ENCODE results near the gene CAGE1. TPM values are rescaled to one million over a fixed set of nuclear protein-coding genes. Genes with fewer than 3 reads are reported as not detected.

Gene CAGE1
- total and polyA plus RNA-seq, 10 of the 15 experiments (the other 5 are each of a cell fraction or from before 2014, with no cell fraction given): 0.03 to 0.42 (median 0.08) TPM; not detected in 3

DNA sequence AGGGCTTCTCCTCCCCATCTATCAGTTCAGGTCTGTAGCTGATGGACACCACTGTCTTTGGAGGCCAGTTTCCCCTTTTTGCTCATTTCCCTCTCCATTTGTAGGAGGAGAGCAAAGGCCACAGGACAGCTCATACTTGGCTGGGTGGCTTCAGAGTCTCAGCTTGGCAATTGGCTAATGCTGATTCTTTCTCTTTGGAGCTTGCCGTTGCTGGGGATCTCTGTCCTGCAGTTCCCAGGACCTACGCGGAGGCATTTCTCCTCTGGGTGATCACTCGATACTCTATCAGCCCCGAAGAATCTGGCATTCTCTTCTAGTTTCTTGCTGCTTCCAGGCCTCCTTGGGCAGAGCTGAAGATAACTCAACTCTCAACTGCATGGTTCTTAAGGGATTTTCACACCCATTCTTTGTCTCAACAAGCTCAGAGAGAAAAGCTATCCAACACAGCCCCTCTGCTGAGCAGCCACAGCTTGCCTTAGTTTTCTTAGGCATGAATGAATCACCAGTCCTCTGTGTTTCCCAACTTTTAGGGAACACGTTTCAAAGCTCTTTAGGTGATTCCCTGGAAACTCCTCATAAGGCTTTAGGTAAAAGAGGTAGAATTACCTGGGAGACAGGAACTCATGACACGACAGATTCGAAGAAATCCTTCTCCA lies 57.3 kb downstream of the CAGE1 start:
- RAD21 ChIA-PET (ENCODE audit: unreplicated experiment): interaction anchor here (0.7 to 1.2 kb wide), 2 partner anchors 12 to 58 kb away, joined by 3 read pairs; no protein-coding TSS in a partner anchor
- in situ Hi-C loops (cut with MboI) (no loop called here), intact Hi-C loops (cut with micrococcal nuclease; ENCODE audit: unreplicated experiment) (no loop called here)
- no TSS peak for BruUV-seq (replicated peaks)
- Histone ChIP-seq H3K4me3 (no peak overlapping the region), H3K27me3 (replicated peaks in 1 of 2; ENCODE audit: control insufficient read depth in 2 of 2, insufficient read depth in 2 of 2, low read length in 1 of 2) (no peaks in the 10 kb centered on the region; a peak in 1 of 4 replicates), H3K9ac (ENCODE audit: control insufficient read depth, insufficient read depth, low read length) (no peak overlapping the region), H3K27ac (ENCODE audit: control insufficient read depth, insufficient read depth) (no peak overlapping the region), H3K4me2 (ENCODE audit: control insufficient read depth, insufficient read depth) (no peak overlapping the region), H3K79me2 (ENCODE audit: control insufficient read depth, insufficient read depth, low read length) (no peaks in the 10 kb centered on the region), H3K4me1 (ENCODE audit: control insufficient read depth, insufficient read depth, low read length) (no peaks in the 10 kb centered on the region), H3K9me3 (replicated peaks; ENCODE audit: control insufficient read depth, insufficient read depth, low read length) (no peaks in the 10 kb centered on the region), H4K20me1 (ENCODE audit: control insufficient read depth, insufficient read depth) (no peaks in the 10 kb centered on the region), H3K36me3 (ENCODE audit: control insufficient read depth in 2 of 2, insufficient read depth in 2 of 2, low read length in 1 of 2) (no peaks in the 10 kb centered on the region), H2AFZ (ENCODE audit: control insufficient read depth, low read depth, low read length) (no peak overlapping the region)
- FAIRE-seq: no peak
- DNase-seq (ENCODE audit: low read depth, low spot score): no peak
- 70% methylated on average over 8 of the region's 8 CpGs for WGBS (ENCODE audit: insufficient coverage, insufficient replicate concordance, low lambda C conversion rate, missing lambda C conversion rate)
- ATAC-seq: no peak
- SMC1A ChIA-PET (ENCODE audit: uncharacterized antibody, unreplicated experiment): interaction anchor here (0.8 to 0.9 kb wide), 2 partner anchors 55 to 56 kb away, joined by 3 read pairs; no protein-coding TSS in a partner anchor
- TF ChIP-seq, protein P1, sequence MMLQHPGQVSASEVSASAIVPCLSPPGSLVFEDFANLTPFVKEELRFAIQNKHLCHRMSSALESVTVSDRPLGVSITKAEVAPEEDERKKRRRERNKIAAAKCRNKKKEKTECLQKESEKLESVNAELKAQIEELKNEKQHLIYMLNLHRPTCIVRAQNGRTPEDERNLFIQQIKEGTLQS (IDR thresholded peaks at IDR 0.05; ENCODE audit: borderline replicate concordance, extremely low read depth, low read depth, low read length): no peak
- TF ChIP-seq RB1 (IDR thresholded peaks at IDR 0.05; ENCODE audit: borderline replicate concordance): no peak
- POLR2A ChIA-PET: interaction anchor here (0.6 to 1.4 kb wide), 3 partner anchors 24 to 676 kb away, joined by 3 to 4 read pairs (median 3); no protein-coding TSS in a partner anchor
- CTCF ChIA-PET: interaction anchor here (0.6 to 1.4 kb wide), 6 partner anchors 16 to 655 kb away, joined by 3 to 4 read pairs (median 3); partner anchors contain the start of genes CAGE1 and RIOK1

DNA sequence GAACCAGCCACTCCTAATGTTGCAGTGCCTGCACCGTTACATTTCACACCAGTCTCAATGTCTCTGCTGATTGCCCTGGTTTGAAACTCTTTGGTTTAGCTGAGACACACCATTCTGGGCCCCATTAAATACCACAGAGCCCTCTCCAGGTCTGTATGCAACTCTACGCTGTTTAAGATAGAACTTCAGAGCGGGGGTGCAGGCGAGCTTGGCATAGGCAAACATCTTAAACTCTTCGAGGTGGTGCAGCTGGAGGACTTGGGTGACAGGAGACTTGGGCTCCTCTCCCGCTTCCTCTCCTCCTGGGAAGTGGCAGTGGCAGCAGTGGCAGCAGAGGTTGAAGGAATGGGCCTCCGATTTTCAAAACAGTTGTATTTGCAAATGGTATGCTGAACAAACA lies 58.1 kb downstream of the CAGE1 start:
- Histone ChIP-seq H3K4me2 (ENCODE audit: control insufficient read depth, insufficient read depth) (no peak overlapping the region), H3K36me3 (ENCODE audit: control insufficient read depth in 2 of 2, insufficient read depth in 2 of 2, low read length in 1 of 2) (no peaks in the 10 kb centered on the region), H3K9me3 (replicated peaks; ENCODE audit: control insufficient read depth, insufficient read depth, low read length) (no peaks in the 10 kb centered on the region), H3K79me2 (ENCODE audit: control insufficient read depth, insufficient read depth, low read length) (no peaks in the 10 kb centered on the region), H3K4me3 (no peak overlapping the region), H3K4me1 (ENCODE audit: control insufficient read depth, insufficient read depth, low read length) (no peaks in the 10 kb centered on the region), H2AFZ (ENCODE audit: control insufficient read depth, low read depth, low read length) (no peak overlapping the region), H3K27ac (ENCODE audit: control insufficient read depth, insufficient read depth) (no peak overlapping the region), H3K9ac (ENCODE audit: control insufficient read depth, insufficient read depth, low read length) (no peak overlapping the region), H4K20me1 (ENCODE audit: control insufficient read depth, insufficient read depth) (no peaks in the 10 kb centered on the region), H3K27me3 (replicated peaks in 1 of 2; ENCODE audit: control insufficient read depth in 2 of 2, insufficient read depth in 2 of 2, low read length in 1 of 2) (no peaks in the 10 kb centered on the region; a peak in 1 of 4 replicates)
- SMC1A ChIA-PET (ENCODE audit: uncharacterized antibody, unreplicated experiment): interaction anchor here (0.9 kb wide), 1 partner anchor 56 kb away, joined by 3 read pairs; no protein-coding TSS in a partner anchor
- RAD21 ChIA-PET (ENCODE audit: unreplicated experiment): interaction anchor here (1.2 kb wide), 1 partner anchor 13 kb away, joined by 3 read pairs; no protein-coding TSS in a partner anchor
- intact Hi-C loops (cut with micrococcal nuclease; ENCODE audit: unreplicated experiment): no loop called here
- 48% methylated on average over 7 of the region's 7 CpGs for WGBS (ENCODE audit: insufficient coverage, insufficient replicate concordance, low lambda C conversion rate, missing lambda C conversion rate)
- POLR2A ChIA-PET: interaction anchor here (1.3 to 1.4 kb wide), 2 partner anchors 23 to 46 kb away, joined by 3 read pairs; no protein-coding TSS in a partner anchor
- in situ Hi-C loops (cut with MboI): no loop called here
- CTCF ChIA-PET: interaction anchor here (0.7 to 1.4 kb wide), 4 partner anchors 17 to 654 kb away, joined by 3 to 4 read pairs (median 3); partner anchors contain the start of genes CAGE1 and RIOK1
- BruUV-seq (replicated peaks): no TSS peak
- ATAC-seq (no peak), FAIRE-seq (no peak), DNase-seq (ENCODE audit: low read depth, low spot score) (no peak)
- TF ChIP-seq CBFB (IDR thresholded peaks at IDR 0.05; ENCODE audit: low read depth) (no peak), ZNF274 (IDR thresholded peaks at IDR 0.05; ENCODE audit: insufficient read depth, insufficient read length) (no peak), SREBF1 (IDR thresholded peaks at IDR 0.05; ENCODE audit: low read length) (no peak), BCL11A (IDR thresholded peaks at IDR 0.05; ENCODE audit: low read depth, low read length) (no peak), NR2C1 (IDR thresholded peaks at IDR 0.05) (no peak), PAX5 (IDR thresholded peaks at IDR 0.05; ENCODE audit: borderline replicate concordance, low read depth, low read length) (no peak)
- TF ChIP-seq, protein P2, sequence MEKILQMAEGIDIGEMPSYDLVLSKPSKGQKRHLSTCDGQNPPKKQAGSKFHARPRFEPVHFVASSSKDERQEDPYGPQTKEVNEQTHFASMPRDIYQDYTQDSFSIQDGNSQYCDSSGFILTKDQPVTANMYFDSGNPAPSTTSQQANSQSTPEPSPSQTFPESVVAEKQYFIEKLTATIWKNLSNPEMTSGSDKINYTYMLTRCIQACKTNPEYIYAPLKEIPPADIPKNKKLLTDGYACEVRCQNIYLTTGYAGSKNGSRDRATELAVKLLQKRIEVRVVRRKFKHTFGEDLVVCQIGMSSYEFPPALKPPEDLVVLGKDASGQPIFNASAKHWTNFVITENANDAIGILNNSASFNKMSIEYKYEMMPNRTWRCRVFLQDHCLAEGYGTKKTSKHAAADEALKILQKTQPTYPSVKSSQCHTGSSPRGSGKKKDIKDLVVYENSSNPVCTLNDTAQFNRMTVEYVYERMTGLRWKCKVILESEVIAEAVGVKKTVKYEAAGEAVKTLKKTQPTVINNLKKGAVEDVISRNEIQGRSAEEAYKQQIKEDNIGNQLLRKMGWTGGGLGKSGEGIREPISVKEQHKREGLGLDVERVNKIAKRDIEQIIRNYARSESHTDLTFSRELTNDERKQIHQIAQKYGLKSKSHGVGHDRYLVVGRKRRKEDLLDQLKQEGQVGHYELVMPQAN (conservative IDR thresholded peaks at IDR 0.05): no peak
- TF ChIP-seq, protein P3, sequence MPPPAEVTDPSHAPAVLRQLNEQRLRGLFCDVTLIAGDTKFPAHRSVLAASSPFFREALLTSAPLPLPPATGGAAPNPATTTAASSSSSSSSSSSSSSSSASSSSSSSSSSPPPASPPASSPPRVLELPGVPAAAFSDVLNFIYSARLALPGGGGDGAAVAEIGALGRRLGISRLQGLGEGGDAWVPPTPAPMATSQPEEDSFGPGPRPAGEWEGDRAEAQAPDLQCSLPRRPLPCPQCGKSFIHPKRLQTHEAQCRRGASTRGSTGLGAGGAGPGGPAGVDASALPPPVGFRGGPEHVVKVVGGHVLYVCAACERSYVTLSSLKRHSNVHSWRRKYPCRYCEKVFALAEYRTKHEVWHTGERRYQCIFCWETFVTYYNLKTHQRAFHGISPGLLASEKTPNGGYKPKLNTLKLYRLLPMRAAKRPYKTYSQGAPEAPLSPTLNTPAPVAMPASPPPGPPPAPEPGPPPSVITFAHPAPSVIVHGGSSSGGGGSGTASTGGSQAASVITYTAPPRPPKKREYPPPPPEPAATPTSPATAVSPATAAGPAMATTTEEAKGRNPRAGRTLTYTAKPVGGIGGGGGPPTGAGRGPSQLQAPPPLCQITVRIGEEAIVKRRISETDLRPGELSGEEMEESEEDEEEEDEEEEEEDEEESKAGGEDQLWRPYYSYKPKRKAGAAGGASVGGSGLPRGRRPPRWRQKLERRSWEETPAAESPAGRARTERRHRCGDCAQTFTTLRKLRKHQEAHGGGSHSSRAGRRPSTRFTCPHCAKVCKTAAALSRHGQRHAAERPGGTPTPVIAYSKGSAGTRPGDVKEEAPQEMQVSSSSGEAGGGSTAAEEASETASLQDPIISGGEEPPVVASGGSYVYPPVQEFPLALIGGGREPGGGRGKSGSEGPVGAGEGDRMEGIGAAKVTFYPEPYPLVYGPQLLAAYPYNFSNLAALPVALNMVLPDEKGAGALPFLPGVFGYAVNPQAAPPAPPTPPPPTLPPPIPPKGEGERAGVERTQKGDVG (CRISPR knock-in tag; IDR thresholded peaks at IDR 0.05): no peak

Data from GM12878 (cell line).